22Rv1 (cell line): ENCODE data around the gene DDR1.
A peak's percentile ranks its signal among the peaks of the same experiment; 100 is the strongest.
"Not testable (repeated sequence)": the region's sequence is repeated elsewhere in the genome, so short reads cannot be mapped to it uniquely, and the experiment has no call there.

ENCODE experiments used
- H3K27ac ChIP-seq: fragments of 450-650 bp; 2 replicates; pipeline ENCODE4 v1.5.1; 2017
- CTCF ChIP-seq: fragments of 450-650 bp; IDR thresholded peaks from 2 replicates; pipeline ENCODE4 v1.5.1; 2017; ENCODE audit warnings: mild to moderate bottlenecking
- ZFX ChIP-seq: fragments of 450-650 bp; IDR thresholded peaks from 2 replicates; pipeline ENCODE4 v1.6.1; 2017; ENCODE audit warnings: antibody characterized with exemption, borderline replicate concordance

The DDR1 gene

GRCh38 chr6:30870546-30870945 is 13.8 kb upstream of the DDR1 start:
- H3K27ac ChIP-seq: no peak overlapping the region
- TF ChIP-seq CTCF: no peak
- TF ChIP-seq ZFX: no peak

GRCh38 chr6:30871592-30872183 is 12.6 kb upstream of the DDR1 start:
- no peak overlapping the region for H3K27ac ChIP-seq
- no peak for TF ChIP-seq CTCF
- no peak for TF ChIP-seq ZFX

GRCh38 chr6:30873137-30873640 is 11.1 kb upstream of the DDR1 start:
- no peak overlapping the region for H3K27ac ChIP-seq
- TF ChIP-seq CTCF (no peak), ZFX (no peak)

GRCh38 chr6:30873795-30874194 is 10.5 kb upstream of the DDR1 start:
- not testable (repeated sequence) for H3K27ac ChIP-seq

- peak overlapping the region; percentile 69 for H3K27ac ChIP-seq
- TF ChIP-seq ZFX (no peak), CTCF (no peak)
Observed at GRCh38 chr6:30875244-30876038, 8.9 kb upstream of the DDR1 start.

- TF ChIP-seq CTCF (no peak), ZFX (no peak)
- H3K27ac ChIP-seq: peak overlapping the region; percentile 69
Observed at GRCh38 chr6:30876039-30876730, 8.1 kb upstream of the DDR1 start.

GRCh38 chr6:30877419-30878262 is 6.7 kb upstream of the DDR1 start:
- peak overlapping the region; percentile 69 for H3K27ac ChIP-seq
- TF ChIP-seq CTCF: peak; percentile 96
- no peak for TF ChIP-seq ZFX
